GM15510 (cell line): ENCODE measurements around the gene GPRC5B.

Experiments used
- POLR2A ChIP-seq: IDR thresholded peaks from 3 replicates; pipeline ENCODE4 v1.6.1; 2011; ENCODE audit warnings: borderline replicate concordance; ENCODE audit not compliant: insufficient read length; ENCODE audit errors: extremely low read depth

Gene GPRC5B, protein sequence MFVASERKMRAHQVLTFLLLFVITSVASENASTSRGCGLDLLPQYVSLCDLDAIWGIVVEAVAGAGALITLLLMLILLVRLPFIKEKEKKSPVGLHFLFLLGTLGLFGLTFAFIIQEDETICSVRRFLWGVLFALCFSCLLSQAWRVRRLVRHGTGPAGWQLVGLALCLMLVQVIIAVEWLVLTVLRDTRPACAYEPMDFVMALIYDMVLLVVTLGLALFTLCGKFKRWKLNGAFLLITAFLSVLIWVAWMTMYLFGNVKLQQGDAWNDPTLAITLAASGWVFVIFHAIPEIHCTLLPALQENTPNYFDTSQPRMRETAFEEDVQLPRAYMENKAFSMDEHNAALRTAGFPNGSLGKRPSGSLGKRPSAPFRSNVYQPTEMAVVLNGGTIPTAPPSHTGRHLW

DNA sequence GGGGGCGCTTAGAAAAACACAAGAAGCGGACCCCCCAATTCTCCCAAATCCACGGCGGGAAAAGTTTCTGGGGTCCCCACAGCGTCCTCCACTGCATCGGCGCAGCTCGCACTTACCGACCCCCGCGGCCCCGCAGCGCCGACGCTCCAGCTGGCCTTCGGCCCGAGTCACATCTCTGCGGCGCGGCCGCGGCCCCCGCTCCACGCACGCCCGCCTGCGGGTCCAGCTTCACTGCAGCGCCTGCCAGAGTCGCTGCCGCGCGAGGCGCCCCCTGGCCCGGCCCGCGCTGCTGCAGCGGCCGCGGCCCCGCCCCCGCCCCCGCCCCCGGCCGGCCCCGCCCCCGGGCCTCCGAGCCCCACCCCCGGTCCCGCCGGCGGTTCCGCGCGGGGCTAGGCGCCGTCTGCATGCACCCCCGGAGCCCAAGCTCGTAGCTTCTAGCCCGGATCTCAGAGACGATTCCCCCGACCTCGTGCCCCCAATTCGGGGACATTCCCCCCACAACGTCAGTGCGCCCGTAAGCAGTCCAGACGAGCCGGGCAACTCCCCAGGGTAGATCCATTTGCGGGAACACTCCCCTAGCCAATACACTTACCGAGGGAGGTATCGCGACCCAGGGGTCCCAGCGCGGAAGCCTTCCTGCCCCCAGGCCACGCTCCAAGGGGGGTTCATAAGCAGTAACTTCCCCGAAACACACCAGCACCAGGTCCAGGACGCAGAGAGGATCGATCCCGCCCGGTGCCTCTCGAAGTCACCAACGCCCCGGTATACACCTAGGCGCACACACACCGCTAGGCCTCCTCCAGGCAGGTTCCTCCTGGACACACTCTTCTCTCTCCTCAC, at the start of gene GPRC5B:
TSS of gene GPRC5B (minus strand) at position 238 of the 840 bp plus-strand sequence. CDS start 12,003 bp downstream, outside the sequence.
- TF ChIP-seq POLR2A = no peak

DNA sequence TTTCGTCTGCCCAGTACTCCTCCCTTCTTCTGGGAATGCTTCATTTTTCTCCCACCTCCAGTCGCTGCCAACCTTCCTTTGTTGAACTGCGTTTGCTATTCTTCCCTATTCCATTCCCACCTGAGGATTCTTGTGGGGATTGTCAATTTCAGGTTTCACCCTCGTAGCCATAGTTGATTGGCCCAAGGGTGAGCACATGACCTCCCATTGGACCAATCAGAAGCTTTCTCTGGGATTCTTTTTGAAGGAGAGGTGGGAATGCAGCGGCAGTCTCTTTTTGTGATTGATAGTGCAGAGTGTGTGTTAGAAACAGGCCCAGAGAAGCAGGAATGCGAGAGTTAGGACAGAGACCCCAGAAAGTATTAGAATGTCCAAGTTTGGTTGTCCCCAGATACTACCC, 49.1 kb upstream of the GPRC5B start:
- no peak for TF ChIP-seq POLR2A

DNA sequence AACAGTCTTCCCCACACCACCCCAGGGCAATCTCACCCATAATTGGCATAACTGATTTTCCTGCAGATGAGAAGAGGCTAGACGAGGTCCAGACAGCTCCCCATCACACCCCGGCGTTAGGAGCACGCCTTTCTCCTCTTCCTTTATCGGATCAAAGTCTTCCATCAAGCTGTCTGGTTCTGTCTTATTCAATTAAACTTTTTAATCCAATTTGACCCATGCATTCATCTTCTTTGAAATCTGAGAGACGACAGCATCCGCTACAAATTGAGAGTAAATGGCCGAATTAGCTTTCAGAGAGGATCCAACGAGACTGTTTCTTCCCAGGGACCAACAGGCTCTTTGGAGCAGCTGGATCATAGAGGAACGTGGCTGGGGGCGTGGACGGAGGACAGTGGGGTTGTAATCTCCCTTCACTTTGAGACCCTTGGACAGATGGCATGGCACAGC, 44.4 kb upstream of the GPRC5B start:
- no peak for TF ChIP-seq POLR2A

DNA sequence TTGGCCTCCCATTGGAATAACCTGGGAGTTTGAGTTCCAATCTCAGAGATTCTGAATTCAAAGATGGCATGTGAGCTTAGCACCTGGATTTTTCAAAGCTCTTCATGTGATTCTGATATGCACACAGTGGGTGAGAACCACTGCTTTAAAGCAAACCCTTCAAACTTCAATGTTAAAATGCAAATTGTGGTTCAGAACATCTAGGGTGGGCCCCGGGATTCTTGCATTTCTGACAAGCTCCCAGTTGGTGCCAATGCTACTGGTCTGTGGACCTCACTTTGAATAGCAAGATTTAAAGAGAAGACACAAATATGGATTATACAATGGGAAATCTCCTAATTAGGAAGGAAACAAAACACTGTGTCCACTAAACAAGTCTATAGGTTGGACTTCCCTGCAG, 43.8 kb upstream of the GPRC5B start:
- no peak for TF ChIP-seq POLR2A

DNA sequence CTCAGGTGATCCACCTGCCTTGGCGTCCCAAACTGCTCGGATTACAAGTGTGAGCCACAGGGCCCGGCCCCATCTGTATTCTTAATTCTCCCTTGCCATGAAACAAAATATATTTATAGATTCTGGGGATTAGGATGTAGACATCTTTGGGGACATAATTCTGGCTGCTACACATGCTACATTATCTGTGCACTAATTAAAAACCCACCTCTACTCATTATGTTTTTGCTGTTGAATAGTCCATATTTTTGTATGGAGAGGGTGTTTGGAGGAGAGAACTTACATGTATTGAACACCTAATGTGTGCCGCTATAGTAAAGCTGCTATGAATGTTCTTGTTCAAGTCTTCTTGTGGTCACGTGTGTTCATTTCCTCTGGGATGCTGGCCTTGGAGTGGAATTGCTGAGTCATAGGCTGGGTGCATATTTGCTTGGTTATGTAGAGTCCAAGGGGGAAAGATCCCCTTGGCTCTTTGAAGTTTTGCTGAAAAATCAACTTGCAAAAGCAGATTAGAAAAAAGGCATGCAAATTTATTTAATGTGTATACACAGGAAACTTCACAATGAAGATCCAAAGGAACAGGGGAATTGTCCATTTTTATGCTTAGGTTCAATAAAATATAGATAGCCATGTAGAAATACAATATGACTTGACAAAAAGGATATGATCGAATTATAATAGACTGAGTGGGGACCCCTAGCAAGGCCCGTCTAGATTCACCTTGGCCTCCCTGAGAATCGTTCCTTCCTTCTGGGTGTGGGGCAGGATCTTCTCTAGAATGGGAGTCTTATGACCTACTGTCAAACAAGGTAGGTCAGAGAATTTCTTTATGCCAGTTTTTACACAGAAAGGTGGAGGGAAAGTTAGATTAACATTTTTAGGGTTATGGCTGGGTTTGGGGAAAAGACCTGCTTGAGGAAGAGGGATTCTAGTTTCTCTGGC, 42.1 kb upstream of the GPRC5B start:
- no peak for TF ChIP-seq POLR2A

DNA sequence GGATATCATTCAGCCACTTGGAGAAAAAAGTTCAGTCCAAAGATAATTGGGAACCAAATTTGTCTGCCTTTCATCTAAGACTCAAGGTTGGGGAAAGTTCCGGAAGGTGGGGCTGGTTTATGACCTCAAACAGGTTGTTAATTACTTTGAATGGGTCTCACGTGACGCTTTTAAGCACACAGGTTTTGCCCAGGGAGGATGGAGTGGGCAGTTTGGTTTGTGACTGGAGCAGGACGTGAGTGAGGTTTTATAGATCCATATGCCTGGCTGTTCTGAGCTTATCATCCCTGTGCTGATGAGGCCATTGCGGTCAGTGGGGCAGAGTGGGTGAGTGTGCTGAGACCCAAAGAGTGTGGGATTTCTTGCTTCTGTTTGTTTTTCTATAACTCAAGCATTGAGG, 38.7 kb upstream of the GPRC5B start:
- TF ChIP-seq POLR2A = no peak

DNA sequence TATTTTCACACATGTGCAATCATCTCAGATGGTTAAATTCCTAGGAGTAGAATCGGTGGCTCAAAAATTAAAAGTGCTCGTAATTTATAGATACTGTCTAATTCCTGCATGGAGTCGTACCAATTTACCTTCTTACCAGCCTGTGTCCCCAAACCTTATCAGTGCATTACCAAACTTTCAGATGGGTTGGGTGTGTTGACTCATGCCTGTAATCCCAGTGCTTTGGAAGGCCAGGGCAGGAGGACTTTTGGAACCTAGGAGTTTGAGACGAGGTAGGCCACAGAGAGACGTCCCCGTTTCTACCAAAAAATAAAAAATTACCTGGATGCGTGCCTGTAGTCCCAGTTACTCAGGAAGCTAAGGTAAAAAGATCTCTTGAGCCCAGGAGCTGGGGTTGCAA, 34.5 kb upstream of the GPRC5B start:
- no peak for TF ChIP-seq POLR2A

DNA sequence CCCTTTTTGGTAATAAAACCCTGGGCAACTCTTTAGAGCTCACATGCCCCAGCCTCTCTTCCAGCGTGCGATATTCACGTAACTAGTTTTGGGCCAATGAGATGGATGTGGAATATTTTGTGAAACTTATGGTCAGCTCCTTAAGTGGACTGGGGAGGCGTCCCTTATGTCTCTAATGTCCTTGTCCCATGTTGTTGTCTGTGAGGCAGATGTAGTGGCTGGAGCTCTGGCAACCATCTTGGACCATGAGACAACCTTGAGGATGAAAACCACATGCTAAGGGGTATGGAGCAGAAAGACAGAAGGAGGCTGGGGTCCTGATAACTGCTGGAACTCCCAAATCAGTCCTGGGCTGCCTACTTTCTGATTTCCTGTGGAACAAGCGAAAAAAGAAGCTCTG, 31.4 kb upstream of the GPRC5B start:
- TF ChIP-seq POLR2A = no peak

DNA sequence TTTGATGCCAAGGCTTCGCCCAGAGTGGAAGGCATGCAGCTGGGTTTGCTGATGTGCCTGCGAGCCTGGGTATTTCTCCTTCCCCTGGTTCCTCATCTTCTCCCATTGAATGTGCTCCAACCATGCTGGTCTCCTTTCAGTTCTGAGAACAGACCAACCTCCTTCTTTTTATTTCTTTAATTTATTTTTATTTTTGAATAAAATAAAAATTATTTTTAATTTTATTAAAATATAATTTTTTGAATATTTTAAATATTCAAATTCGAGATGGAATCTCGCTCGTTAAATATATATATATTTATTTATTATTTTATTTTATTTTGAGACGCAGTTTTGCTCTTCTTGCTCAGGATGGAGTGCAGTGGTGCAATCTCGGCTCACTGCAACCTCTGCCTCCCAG, 30.2 kb upstream of the GPRC5B start:
- no peak for TF ChIP-seq POLR2A

DNA sequence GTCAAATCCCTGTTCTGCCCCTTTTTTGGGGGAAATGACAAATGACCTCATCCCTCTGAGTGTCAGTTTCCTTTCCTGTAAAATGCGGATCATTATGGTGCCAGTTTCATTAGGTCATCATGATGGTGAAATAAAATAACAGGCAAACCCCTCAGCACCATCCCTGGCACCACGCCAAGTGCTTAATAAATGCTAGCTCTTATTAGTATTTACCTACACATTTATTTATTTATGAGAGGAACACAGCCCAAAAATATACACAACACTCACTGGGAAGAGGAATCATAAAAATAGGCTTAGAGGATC, 28.6 kb upstream of the GPRC5B start:
- TF ChIP-seq POLR2A = no peak

DNA sequence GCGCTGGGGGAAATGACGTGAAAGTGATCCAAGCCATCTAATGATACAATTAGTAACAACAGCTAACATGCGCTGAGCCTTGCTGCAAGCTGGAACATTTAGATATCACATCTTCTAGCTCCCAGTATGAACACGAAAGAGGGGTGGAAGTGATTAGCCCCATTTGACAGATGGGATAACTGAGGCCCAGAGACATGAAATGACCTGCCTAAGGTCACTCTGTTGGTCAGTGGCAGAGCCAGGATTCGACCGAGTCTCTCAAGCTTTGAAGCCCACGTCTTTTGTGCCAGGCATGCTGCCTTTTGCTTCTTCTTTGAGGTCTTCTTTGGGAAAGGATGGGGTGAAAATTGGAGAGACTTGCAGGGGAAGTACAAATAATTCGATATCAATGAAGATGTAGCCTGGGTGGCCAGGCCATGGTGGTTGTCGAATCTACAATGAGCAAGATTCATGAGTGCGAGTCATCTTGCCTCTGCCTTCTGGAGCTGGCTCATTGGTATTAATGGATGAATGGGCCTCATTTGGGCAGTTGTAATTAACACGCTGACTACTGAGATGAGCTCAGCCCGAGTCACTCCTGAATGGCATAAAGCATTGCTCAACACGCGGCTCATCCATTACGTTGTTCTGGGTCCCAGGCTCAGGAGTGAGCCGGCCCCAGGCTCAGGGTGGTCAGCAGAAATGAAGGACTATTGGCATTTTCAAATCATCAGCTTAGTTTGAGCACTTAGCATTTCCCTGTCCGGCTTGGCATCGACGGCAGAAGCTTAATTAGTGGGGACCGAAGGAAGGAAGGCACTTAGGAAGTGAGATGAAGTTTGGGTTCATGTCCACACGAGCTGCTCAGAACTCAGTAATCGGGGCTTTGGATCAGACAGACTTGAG, 28.0 kb upstream of the GPRC5B start:
- no peak for TF ChIP-seq POLR2A

DNA sequence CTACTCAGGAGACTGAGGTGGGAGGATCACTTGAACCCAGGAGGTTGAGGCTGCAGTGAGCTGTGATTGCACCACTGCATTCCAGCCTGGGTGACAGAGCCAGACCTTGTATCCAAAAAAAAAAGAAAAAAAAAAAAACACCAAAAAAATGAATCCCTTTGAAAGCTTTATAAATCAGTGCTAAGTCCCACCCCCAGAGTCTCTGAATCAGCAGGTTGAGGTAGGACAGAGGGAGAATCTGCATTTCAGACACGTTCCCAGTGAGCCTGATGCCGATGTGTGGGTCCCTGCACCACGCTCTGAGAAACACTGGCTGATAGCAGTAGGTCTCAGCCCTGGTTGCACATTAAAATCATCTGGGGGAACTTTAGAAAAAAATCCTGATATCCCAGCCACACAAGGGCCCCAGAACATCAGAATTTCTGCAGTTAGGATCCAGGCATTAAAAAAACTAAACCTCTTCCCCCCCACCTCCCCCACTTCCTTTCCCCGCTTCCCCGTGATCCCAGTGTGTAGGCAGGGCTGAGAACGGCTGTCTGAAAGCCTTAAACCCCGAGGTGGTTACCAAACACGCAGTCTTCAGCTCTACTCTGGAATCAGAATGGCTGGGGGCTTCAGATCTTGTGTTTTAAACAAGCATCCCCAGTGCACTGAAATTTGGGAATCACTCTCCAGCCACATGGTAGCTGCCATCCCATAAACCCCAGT, 27.3 kb upstream of the GPRC5B start:
- no peak for TF ChIP-seq POLR2A

DNA sequence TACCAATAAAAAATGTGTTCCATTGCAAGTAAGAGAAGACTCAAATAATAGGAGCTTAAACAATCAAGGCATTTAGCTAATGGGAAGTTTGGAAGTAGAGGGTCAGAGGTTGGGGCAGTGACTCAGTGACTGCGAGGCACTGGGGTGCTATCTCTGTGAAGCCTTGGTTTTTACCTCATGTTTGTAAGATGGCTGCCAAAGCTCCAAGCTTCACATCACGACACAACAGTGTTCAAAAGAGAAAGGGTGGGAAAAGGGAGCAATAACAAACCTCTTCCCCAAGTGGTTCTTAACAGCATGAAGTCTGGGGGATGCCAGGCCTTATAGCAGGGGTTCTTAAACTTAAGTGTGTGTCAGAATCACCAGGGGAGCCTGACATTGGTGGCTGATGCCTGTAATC, 26.6 kb upstream of the GPRC5B start:
- no peak for TF ChIP-seq POLR2A
